Stimulated activated CD4-positive, alpha-beta T cell treated with anti-CD3 and anti-CD28 coated beads, Interleukin-1b, Interleukin-23, amount 100 ng/mL, for 48 hours (primary cell): ENCODE measurements around the gene CAPN1.

ENCODE experiments used
- DNase-seq: peaks from one replicate; pipeline ENCODE4 v3.0.0-alpha.2; 2020

The CAPN1 gene

GRCh38 chr11:65204143-65204542 lies 22.4 kb downstream of the CAPN1 start:
- no peak for DNase-seq

GRCh38 chr11:65204646-65205601 lies 23.2 kb downstream of the CAPN1 start:
- no peak for DNase-seq

DNA sequence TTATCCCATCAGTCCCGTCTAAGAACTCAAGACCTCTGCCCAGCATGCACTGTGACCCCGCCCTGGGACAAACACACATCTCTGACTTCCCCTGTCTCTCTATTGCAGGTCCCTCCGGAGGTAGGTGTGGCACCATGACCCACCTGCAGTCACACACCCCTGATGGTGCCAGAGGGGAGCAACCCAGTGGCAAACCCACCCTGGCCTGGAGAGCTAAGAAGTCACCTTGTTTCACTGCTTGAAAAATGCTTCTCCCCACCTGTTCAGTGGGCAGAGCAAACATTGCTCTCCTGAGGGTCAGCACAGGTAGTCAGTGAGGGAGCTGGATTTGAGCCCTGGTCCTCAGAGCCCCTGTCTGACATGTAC lies 23.9 kb downstream of the CAPN1 start:
- no peak for DNase-seq

DNA sequence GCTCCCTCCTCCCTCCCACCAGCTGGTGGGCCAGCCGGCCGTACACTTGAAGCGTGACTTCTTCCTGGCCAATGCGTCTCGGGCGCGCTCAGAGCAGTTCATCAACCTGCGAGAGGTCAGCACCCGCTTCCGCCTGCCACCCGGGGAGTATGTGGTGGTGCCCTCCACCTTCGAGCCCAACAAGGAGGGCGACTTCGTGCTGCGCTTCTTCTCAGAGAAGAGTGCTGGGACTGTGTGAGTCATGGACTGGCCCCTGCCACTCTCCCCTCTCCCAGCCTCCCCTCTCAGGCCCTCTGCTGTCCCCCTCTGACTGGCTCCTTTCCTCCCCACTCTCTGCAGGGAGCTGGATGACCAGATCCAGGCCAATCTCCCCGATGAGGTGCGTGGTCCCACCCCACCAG lies 24.7 kb downstream of the CAPN1 start:
- DNase-seq = no peak

DNA sequence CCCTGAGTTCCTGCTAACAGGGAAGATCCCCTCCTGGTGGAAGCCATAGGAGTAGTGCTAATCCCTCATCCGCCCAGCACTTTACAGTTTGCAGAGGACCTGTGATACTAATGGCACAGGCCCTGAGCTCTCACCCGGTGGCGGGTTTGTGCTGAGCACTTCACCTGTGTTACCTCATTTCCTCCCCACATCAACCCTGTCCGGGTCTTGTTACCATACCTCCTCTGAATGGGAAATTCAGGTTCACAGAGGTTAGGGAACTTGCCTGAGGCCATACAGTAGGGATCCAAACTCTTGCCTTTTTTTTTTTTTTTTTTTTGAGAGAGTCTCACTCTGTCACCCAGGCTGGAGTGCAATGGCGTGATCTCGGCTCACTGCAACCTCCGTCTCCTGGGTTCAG lies 25.2 kb downstream of the CAPN1 start:
- no peak for DNase-seq

DNA sequence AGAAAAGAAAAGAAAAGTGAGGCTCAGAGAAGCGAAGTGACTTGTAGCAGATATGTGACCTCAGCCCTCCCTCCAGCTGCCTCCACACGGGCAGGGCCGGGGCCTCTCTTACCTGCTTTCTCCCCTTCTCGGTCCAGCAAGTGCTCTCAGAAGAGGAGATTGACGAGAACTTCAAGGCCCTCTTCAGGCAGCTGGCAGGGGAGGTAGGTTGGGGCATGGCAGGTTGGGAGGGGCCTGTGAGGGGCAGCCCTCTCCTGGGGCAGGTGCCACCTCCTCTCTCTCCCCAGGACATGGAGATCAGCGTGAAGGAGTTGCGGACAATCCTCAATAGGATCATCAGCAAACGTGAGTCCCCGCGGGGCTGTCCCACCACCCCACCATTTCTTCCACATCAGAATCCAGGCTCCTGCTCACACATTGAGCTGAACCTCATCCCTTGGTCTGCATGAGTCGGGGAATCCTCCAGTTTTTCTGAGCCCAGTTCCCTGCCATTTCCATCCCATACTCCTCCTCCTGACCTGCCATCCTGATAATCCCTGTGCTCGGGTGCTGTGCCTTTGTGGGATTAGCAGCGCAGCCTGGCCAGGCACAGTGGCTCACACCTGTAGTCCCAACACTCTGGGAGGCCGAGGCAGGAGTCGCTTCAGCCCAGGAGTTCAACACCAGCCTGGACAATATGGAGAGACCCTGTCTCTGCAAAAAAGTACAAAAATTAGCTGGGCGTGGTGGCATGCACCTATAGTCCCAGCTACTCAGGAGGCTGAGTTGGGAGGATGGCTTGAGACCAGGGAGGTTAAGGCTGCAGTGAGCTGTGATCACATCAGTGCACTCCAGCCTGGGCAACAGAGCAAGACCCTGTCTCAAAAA lies 26.4 kb downstream of the CAPN1 start:
- no peak for DNase-seq

DNA sequence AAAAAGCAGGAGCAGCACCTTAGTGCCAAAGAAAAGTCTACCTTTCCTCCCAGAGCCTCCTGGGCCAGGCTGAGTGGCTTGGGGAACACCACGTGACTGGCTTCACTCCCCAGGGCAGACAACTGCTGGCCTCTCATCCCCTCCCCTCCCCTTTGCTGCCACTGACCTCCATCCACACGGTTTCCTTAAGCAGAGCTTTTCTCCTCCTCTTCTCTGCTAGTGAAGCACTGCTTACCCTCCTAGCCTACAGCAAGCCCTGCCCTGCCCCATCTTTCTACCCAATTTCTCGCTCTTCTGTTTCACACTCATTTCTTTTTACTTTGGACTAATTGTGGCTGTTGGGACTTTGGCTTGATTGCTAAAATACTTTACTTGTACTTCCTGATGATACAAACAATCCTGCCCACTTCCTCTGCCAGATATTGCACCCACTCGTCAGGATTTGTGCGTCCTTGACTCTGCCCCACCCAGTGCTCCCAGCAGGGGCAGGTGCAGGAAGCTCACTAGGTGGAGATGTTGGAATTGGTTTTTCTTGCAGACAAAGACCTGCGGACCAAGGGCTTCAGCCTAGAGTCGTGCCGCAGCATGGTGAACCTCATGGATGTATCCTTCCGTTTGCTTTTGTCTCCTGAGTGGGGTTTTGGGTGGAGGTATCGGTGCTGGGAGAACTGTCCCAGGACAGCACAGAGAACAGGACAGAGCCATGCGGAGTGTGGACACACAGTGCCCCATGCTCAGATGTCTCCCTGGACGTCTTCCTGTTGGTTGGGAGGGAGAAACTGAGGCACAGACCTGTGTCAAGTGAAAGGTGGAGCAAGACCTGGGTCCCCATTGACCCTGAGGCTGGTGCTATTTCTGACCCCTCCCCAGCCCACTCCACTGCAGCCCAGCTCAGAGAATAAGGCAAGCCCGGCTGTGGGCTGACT lies 27.3 kb downstream of the CAPN1 start:
- DNase-seq = no peak

DNA sequence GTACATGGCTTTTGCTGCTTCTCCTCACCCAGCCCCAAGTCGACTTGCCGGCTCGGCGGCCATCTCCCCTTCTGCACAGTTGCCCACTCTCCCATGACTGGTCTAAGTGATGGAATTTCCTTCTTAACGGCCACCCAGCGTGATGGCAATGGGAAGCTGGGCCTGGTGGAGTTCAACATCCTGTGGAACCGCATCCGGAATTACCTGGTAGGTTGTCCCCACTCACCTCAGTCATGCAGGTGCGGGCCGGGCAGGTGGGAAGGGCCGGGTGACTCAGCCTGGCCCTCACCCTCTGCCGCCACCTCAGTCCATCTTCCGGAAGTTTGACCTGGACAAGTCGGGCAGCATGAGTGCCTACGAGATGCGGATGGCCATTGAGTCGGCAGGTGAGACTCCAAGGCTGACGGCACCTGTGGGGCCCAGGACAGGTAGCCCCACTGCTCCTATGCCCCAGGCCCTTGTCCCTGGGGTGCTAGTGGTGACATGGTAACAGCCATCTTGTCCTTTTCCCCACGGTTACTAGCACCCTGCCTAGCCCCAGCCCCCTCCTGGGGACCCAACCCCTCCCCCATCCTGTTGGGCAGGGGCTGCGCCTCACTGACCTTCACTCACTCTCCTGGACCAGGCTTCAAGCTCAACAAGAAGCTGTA lies 28.1 kb downstream of the CAPN1 start:
- no peak for DNase-seq

- no peak for DNase-seq
Measured at GRCh38 chr11:65210361-65210731, 28.6 kb downstream of the CAPN1 start.

GRCh38 chr11:65210748-65211147 lies 29.0 kb downstream of the CAPN1 start:
- DNase-seq = no peak

GRCh38 chr11:65211293-65212105 lies 29.8 kb downstream of the CAPN1 start:
- no peak for DNase-seq

DNA sequence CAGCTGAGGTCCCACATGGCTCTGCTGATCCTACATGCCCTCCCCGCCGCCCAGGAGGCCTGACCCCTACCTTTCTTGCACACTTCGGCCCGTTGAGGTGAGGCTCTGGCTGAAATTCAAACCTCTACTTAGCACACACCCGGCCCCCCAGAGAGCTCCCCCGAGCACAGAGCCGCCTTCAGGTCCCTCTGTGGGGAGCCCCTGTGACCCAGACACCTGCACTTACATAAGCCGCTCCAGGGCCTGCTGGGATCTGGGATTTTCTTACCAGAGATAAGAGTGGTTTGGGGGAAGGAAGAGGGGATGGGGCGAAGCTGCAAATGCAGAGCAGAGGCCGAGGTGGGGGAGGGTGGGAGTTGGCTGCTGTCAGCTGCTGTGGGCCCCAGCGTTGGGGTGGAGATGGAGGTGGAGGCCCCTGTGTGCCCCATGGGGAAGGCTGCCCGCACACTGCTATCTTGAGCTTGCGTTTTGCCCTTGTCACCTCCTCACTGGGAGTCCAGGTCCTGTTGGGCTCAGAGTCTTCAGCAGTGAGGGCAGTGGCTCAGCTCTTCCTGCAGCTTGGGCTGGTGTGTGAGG lies 30.6 kb downstream of the CAPN1 start:
- DNase-seq = no peak

GRCh38 chr11:65213322-65214211 lies 31.8 kb downstream of the CAPN1 start:
- no peak for DNase-seq

- DNase-seq = no peak
Measured at GRCh38 chr11:65214212-65214845, 32.6 kb downstream of the CAPN1 start.

DNA sequence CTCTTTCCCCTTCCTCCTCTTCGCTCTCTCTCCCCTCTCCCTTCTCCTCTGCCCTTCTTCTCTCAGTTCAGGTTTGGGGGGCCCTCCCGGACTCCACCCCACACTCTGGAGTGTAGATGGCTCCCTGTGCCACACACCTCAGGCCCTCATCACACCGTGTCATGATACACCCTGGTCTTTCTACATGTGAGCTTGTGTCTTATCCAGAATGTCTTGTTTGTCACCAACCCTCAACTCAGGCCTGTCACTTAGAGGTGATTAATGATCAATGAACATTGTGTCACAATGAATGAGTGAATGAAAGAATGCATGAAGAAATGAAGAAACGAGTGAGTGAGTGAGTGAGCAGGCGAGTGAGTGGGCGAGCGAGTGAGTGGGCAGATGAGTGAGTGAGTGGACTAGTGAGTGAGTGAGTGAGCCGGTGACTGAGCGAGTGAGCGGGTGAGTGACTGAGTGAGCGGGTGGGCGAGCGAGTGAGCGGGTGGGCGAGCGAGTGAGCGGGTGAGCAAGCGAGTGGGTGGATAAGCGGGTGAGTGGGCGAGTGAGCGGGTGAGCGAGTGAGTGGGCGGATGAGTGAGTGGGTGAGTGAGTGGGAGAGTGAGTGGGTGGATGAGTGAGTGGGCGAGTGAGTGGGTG lies 33.8 kb downstream of the CAPN1 start:
- DNase-seq = peak; percentile 71

DNA sequence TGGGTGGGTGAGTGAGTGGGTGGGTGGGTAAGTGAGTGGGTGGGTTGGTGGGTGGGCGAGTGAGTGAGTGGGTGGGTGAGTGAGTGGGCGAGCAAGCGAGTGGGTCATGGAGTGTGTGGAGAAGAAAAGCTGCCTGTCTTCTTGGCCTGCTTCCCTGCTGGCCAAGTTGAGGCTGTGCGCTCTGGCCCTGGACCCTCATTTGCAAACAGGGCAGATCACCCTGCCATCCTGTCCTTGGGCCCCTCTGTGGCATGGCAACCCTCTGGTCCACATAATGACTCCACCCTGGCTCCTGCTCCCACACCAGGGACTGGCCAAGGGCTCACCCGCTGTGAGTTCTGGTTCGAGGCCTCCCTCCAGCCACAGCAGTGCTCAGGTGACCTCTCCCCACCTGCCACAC lies 35.1 kb downstream of the CAPN1 start:
- DNase-seq = no peak

- no peak for DNase-seq
Measured at GRCh38 chr11:65217441-65218423, 36.0 kb downstream of the CAPN1 start.

DNA sequence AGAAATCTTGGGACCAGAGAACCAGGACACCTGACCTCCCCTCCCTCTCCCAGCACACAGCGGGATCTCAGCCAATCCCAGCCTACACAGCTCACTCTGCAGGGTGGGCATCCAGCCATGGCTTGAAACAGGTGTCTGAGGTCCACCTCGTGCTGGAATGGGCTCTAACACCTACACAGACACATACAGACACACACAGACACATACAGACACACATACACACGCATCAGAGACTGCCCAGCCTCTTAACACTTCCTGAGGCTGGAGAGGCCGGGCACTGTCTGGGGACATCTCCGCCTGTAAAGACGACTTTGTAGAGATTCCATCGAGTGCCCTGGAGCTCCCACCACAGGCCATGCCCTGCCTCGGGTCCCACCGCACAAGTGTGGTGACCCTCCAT lies 36.7 kb downstream of the CAPN1 start:
- DNase-seq = no peak
